ENCODE results near the gene COL21A1.
"Not testable (repeated sequence)": the region's sequence is repeated elsewhere in the genome, so short reads cannot be mapped to it uniquely, and the experiment has no call there.

COL21A1 gene

GRCh38 chr6:56246881-56247653 is at the start of gene COL21A1:
COL21A1 (minus strand) TSS chr6:56247580; CDS start chr6:56182618, 64,962 bp downstream.
- DNase-seq (ENCODE audit: low read depth), result no peak

- DNase-seq (ENCODE audit: low read depth), result no peak
These were observed 46.4 kb upstream of the COL21A1 start for GRCh38 chr6:56293781-56294180.

GRCh38 chr6:56292505-56293181 is 45.3 kb upstream of the COL21A1 start:
- DNase-seq (ENCODE audit: low read depth), result no peak

GRCh38 chr6:56291302-56291917 is 44.0 kb upstream of the COL21A1 start:
- DNase-seq (ENCODE audit: low read depth), result no peak

- DNase-seq (ENCODE audit: low read depth), result no peak
These were observed 42.3 kb upstream of the COL21A1 start for GRCh38 chr6:56289721-56290120.

- no peak for DNase-seq (ENCODE audit: low read depth)
These were observed 41.0 kb upstream of the COL21A1 start for GRCh38 chr6:56288347-56288746.

GRCh38 chr6:56282391-56282790 is 35.0 kb upstream of the COL21A1 start:
- no peak for DNase-seq (ENCODE audit: low read depth)

GRCh38 chr6:56280126-56280525 is 32.7 kb upstream of the COL21A1 start:
- DNase-seq (ENCODE audit: low read depth), result no peak

GRCh38 chr6:56279331-56280080 is 32.1 kb upstream of the COL21A1 start:
- DNase-seq (ENCODE audit: low read depth), result no peak

- no peak for DNase-seq (ENCODE audit: low read depth)
These were observed 30.8 kb upstream of the COL21A1 start for GRCh38 chr6:56278171-56278591.

GRCh38 chr6:56270812-56271441 is 23.5 kb upstream of the COL21A1 start:
- no peak for DNase-seq (ENCODE audit: low read depth)

- no peak for DNase-seq (ENCODE audit: low read depth)
These were observed 20.9 kb upstream of the COL21A1 start for GRCh38 chr6:56268266-56268665.

GRCh38 chr6:56266011-56266410 is 18.6 kb upstream of the COL21A1 start:
- DNase-seq (ENCODE audit: low read depth), result no peak

- DNase-seq (ENCODE audit: low read depth), result no peak
These were observed 16.4 kb upstream of the COL21A1 start for GRCh38 chr6:56263596-56264315.

- not testable (repeated sequence) for DNase-seq (ENCODE audit: low read depth)
These were observed 13.2 kb upstream of the COL21A1 start for GRCh38 chr6:56260593-56260992.

- DNase-seq (ENCODE audit: low read depth), result no peak
These were observed 12.1 kb upstream of the COL21A1 start for GRCh38 chr6:56259234-56260077.

GRCh38 chr6:56255349-56255748 is 8.0 kb upstream of the COL21A1 start:
- no peak for DNase-seq (ENCODE audit: low read depth)

- DNase-seq (ENCODE audit: low read depth), result no peak
These were observed 2.9 kb upstream of the COL21A1 start for GRCh38 chr6:56250266-56250665.

GRCh38 chr6:56247654-56248122 is 308 bp upstream of the COL21A1 start:
- no peak for DNase-seq (ENCODE audit: low read depth)

GRCh38 chr6:56246541-56246880 is 869 bp downstream of the COL21A1 start:
- no peak for DNase-seq (ENCODE audit: low read depth)

Measured in activated T-cell treated with anti-CD3 and anti-CD28 coated beads for 24 hours (primary cell).